Measurements from ENCODE around the gene SNAP25. TPM values are rescaled to one million over a fixed set of nuclear protein-coding genes. Genes with fewer than 3 reads are reported as not detected.
A peak's percentile ranks its signal among the peaks of the same experiment; 100 is the strongest.

The SNAP25 gene
- total RNA-seq, 1 donor from 2014 or later: not detected

DNA sequence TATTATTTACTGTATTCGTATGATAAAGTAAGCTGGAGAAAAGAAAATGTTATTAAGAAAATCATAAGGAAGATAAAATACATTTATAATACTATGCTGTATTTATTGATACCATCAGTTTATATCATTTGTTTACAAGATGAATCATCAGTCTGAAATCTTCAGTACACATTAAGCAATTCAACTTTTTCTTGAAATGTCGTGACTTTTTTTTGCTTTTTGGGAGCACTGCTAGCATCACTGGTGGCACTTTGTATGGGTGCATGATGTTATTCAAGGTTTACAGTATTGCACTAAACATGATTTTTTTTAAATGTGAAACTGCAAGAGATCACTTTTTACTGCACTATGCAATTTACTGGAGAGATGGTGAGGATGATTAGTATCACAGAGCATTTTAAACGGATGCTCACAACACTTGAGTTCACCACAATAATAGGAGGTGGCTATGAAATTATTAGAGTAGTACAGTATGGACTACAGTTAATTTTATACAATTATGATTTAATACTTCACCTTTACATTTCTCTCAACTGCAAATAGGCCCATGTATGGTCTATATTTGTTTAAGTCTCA, 85.9 kb downstream of the SNAP25 start:
- DNase-seq: no peak

GRCh38 chr20:10306440-10307358, 88.1 kb downstream of the SNAP25 start:
- DNase-seq: peak; percentile 37

- DNase-seq: no peak
Observed at GRCh38 chr20:10307359-10307735, 88.7 kb downstream of the SNAP25 start.

DNA sequence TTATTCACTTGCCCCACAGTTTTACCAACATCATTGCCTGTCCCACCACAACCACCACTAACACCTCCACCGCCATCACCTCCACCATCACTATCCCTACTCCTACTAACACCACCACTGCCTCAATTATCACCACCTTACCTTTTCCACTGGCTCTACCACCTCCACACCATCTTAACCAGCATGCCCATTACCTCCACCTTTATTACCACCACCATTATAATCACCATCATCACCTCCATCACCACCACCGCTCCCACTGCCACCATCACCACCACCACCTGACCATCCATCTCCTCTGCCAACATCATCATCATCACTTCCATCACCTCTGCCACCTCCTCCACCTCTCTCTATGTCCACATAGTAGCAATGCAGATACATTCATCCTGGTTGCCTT, 90.0 kb downstream of the SNAP25 start:
- no peak for DNase-seq

GRCh38 chr20:10309326-10309725, 90.7 kb downstream of the SNAP25 start:
- peak; percentile 77 for DNase-seq

DNA sequence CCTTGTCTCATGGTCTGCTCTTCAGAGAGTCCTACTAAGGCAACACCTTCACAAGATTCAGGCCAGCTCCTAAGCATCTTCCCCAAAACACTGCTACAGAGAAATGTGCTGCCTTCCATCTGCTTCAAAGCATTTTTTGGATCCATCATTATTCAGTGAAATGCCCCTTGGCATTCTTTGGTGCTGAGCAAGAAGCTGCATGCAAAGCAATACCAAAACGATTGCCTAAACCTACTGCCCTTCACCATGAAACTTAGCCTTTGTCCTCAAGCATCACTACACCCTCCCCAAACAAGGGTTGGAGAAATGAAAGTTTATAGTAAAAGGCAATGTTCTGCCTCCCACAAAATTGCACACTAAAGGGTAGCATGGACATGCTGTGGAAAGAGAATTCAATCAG, 93.5 kb downstream of the SNAP25 start:
- DNase-seq: no peak

- no peak for DNase-seq
Observed at GRCh38 chr20:10313215-10313614, 94.6 kb downstream of the SNAP25 start.

- DNase-seq: no peak
Observed at GRCh38 chr20:10313701-10314100, 95.1 kb downstream of the SNAP25 start.

GRCh38 chr20:10314198-10314597, 95.6 kb downstream of the SNAP25 start:
- DNase-seq: no peak

DNA sequence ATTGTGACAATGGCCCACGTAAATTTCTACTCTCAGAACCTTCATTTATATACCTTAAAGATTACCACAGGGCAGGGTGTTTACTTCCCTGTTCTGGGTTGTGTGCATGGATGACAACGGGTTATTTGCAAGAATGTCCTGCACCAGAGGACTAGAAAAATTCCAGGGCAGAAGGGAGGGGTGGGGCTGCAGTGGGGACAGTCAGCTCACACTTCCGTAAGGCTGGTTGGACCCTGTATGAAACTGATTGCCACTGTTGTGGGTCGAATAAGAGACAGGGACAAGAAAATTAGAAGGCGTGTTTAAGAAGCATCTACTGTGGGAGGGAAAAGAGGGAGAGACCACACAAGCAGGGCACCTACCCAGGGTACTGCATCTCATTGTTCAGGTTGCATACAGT, 96.5 kb downstream of the SNAP25 start:
- DNase-seq: no peak

DNA sequence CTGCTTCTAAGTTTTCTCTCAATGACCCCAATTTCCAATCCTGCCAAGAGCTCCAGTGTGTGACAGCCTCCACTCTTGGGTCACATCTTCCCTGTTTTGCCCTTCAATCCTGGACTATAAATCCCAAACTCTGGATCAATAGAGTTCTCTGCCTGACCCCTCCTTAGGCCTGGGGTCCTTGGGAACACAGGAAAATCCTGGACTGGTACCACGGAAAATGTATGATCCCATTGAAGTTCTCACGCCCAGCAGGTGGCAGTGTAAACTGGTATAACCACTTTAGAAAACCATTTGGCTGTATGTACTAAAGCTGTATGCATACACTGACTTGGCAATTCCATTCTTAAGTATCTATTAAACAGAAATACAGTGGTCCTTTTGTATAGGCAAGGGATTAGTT, 98.0 kb downstream of the SNAP25 start:
- peak; percentile 62 for DNase-seq

GRCh38 chr20:10318291-10319024, 99.8 kb downstream of the SNAP25 start:
- DNase-seq: no peak

GRCh38 chr20:10319855-10320254, 101.2 kb downstream of the SNAP25 start:
- no peak for DNase-seq

DNA sequence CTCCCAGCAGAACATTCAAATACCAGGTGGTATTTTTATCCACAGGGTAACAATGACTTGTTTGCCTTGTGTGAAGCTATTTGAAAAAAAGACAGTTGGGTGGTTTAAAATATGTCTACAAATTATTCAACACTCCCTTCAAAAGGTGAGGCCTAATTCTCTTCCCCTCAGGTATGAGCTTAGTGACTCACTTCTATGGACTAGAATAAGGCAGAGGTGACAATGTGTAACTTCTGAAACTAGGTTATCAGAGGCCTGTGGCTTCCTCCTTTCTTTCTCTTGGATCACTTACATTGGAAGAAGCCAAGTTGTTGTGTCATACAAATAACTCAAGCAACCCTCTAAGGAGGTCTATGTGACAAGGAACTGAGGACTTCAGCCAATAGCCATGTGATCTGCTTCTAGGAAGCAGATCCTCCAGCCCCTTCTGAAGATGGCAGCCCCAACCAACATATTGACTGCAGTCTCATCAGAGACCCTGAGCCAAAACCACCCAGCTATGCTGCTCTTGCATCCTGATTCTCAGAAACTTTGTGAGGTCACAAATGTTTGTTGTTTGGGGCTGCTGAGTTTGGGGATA, 102.6 kb downstream of the SNAP25 start:
- no peak for DNase-seq

- peak; percentile 18 for DNase-seq
Observed at GRCh38 chr20:10322073-10323012, 103.7 kb downstream of the SNAP25 start.

DNA sequence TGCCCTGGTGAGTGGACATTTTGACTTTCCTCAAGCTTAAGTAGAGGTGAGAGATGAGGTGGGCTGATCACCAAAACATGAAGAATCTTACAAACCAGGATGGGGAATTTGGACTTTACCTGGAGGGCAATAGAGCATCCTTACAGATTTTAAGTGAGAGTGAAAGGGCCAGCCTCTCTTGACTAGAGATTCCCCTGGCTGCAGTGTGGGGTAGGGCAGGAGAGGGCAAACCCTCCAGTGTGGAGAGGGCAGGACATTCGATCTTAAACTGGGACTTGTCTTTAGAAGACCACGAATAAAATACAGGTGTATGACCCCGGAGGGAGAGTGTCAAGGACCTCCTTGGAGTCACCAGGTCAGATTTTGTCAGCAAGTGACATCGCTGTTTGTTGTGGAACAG, 105.1 kb downstream of the SNAP25 start:
- no peak for DNase-seq

GRCh38 chr20:10324198-10324847, 105.7 kb downstream of the SNAP25 start:
- no peak for DNase-seq

DNA sequence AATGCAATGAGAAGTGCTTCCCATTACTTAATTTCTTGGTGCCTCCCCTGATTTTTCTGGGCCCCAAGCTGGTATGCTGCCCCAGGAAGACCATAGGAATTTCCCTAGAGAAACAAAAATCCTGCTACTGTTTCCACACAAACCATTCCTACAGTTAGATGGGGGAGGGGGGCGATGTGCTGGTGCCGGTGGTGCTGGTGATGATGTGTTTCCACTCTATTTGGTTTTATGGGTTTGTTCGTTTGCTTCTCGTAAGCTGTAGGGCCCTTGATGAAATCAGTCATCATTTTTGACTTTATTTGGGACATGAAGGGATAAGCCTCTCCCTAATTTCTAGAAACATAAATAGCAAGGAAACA, 110.2 kb downstream of the SNAP25 start:
- DNase-seq: no peak

DNA sequence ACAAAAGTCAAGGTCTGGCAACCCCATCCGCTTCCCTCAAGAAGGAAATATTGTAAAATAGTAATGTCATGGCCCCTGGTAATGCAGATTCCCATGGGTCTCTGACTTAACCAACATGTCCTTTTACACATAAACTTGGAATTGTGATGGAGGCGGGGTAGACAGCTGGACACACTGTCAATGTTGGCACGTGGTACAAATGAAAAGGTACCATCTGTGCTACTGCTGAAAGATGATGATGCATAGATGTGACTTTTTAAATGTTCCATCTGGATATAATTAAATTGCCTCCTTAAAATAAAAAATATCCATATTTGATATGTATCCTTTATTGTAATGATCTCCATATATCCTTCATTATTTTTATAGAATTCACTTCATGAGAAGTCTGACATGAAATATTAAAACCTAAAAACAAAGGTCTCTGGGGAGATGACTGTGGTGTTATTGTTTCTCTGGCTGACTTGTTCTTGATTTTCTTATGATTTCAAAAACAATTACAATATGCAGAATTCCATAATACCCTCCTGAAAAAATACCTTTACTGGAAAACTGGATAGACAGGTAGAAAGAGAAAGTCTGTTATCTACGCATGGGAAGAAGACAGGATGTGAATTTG, 110.9 kb downstream of the SNAP25 start:
- no peak for DNase-seq

DNA sequence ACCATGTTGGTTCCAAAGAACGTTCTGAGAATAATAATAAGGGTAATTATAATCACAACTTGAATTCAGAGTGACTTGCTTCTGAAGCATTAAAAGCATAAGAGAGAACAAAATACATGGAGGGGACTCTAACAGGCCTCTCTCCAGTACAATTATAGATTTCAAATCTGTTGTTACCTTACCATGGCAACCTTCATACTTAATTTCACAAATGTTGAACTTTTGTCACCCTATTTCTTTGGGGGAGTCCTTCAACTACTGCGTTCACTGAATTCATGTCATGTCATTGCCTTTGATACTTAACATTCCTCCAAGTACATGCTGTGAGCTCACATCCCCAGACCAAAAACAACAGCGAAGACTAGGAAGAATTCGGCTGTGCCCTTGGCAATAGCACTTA, 111.4 kb downstream of the SNAP25 start:
- no peak for DNase-seq

Measured in dermis blood vessel endothelial cell (primary cell).